Cerebellar nuclear complex (tissue), 1 donor: ENCODE results near the gene CIB4.

Source experiments
- DNase-seq, 2 experiments: peaks; one replicate each; lab custom pipeline; 2025; lab: John Stamatoyannopoulos, UW

Gene CIB4

GRCh38 chr2:26621469-26622199, 19.5 kb downstream of the CIB4 start:
- DNase-seq, result no peak

- no peak for DNase-seq
Measured at GRCh38 chr2:26620031-26620605, 21.0 kb downstream of the CIB4 start.

GRCh38 chr2:26619521-26619951, 21.6 kb downstream of the CIB4 start:
- no peak for DNase-seq

DNA sequence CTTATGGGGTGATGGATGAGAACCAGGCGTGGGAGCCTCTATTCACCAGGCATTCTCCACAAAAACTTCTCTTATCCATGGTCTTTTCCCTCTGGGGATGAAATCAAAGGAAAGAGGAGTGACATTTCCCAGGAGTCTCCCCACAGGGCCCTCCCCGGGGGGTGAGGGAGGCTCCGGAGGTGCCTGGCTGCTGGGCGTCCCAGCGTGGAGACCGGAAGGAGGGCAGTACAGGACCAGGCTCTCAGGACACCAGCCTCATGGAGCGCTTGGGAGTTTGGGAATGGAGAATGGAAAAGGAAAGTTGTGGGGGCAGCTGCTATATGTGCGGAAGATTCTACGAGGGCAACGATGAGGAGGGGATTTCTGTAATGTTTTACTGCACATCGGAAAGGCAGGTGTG, 22.1 kb downstream of the CIB4 start:
- no peak for DNase-seq

DNA sequence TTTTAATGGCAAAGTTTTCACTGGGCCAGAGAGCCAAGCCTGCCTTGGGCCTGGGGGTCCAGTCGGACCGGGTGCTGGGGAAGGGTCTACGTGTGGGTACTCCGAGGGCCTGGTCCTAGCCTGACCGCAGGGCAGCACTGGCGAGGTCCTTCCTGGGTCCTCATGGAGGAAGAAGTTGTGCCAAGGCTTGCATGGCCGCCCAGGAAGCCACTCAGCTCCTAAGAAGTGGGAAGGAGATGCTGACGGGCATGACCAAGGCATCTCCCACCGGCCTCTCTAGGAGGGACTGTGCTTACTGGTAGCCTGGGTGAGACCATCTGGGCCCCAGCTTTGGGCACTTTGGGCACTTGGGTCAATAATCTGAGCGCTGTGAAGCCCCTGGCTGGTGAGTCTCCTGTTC, 22.6 kb downstream of the CIB4 start:
- no peak for DNase-seq

GRCh38 chr2:26617588-26618083, 23.5 kb downstream of the CIB4 start:
- DNase-seq, result no peak

GRCh38 chr2:26616706-26617587, 24.2 kb downstream of the CIB4 start:
- no peak for DNase-seq

DNA sequence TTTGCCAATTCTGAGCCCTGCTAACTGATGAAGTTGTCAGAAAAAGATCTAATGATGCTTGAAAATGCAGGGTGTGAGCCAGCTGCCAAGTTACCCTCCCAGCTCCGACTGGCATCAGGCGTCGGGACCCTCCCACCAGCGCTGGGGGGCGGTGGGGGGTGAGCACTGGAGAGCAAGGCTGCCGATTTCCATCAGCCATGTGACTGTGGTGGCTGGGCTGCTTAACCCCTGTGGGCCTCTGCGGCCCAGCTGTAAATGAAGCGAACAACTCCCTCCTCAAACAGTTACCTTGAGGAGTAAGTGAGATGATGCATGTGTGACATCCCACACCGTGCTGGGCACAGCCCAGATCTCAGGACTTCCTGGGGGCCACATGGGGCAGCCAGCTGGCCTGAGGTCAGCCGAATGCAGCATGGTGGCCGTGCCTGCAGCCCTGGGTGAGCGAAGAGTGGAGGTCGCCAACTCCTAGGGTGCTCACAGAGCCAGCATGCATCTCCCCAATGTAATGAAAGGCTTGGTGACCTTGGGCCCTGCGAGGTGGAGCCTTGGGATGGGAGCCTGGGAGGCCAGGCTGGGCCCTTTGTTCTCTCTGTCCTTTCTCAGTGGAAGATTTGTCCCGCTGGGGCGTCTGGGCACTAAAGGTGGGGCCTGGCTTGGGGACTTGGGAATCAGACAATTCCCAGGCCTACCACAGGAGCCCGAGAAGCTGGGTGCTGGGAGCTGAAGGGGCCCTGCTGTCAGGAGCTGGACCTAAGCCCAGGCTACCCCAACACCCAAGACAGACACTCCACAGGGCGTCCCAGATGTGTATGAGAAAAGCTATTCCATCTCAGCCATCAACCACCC, 25.1 kb downstream of the CIB4 start:
- DNase-seq, result no peak

DNA sequence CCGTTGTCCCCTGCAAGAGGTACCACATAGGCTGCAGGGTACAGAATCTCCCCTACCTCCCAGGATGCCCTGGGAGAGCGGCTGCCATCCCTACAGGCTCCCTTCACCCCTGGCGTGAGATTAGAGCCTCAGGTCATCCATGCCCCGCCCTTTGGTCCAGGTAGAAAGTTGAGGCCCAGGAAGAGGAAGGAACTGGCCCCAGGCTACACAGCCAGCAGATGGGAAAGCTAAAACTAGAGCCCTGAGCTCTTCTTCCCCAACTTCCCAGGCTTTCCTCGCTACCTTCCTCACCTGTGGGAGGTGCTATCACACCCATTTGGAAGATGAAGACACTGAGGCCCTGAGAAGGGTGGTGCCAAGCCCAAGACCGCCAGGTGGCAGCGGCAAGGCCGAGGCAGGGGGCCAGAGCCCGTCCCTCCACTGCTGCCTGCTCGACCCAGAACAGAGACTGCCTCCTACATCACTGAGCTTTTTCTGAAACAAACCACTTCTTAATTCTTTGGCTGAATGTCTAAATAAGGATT, 25.8 kb downstream of the CIB4 start:
- DNase-seq, result no peak

GRCh38 chr2:26614216-26615138, 26.7 kb downstream of the CIB4 start:
- no peak for DNase-seq

- DNase-seq, result no peak
Measured at GRCh38 chr2:26613241-26614215, 27.6 kb downstream of the CIB4 start.

GRCh38 chr2:26612522-26613240, 28.5 kb downstream of the CIB4 start:
- no peak for DNase-seq

GRCh38 chr2:26612034-26612433, 29.1 kb downstream of the CIB4 start:
- DNase-seq, result no peak

DNA sequence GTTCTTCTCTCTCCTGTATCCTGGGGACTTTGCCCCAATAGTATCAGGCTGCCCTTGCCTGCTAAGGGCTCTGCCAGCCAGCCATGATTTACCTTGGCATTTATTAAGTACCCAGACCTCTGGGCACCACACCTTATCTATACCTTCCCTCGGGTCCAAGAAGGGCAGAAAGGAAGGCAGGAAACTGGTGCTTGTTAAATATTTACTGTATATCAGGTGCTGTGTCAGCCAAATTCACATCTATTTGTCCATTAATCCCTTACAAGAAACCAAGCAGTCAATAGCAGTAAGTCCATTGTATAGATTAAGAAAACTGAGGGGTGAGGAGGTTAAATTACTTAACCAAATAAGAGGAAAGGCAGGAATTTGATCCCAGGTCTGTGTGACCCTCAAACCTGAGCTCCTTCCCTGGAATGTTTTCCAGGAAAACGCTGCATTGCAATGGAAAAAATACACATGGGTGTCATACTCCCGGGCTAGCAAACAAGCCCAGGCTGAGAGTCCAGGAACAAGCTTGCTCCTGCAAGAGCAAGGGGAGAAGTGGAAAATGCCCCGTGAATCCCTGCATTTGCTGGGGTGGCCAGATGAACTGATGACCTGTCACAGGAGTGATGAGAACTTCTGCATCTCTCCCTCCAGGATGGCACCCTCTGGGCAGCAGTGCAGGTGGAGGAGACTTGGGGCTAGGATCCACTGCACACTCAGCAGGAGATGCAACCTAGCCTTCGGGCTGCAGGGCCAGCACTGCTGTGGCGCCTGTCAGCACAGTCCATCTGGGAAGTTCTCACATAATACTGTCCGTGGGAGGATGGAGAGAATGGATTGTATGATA, 30.4 kb downstream of the CIB4 start:
- DNase-seq, result no peak

DNA sequence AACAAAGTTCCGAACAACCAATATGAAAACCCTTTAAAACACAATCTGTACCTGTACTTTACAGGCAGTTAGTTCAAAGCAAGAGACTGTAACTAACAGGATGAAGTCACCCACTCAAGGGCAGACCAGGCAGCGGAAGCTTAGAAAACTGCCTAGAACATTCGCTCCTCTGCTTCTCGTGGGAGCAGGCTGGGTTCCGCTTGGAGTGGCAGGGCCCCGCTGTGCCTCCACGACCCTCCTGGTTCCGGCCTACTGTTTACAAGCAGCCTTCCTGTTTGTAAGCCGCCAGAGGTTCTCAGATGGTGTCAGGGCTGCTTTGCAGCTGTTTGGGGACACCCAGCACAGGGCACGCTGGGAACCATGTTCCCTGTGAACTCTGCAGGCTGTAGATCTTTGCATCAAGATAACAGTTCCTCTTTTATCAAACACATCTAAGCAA, 31.3 kb downstream of the CIB4 start:
- DNase-seq, result no peak

GRCh38 chr2:26609205-26609631, 31.9 kb downstream of the CIB4 start:
- DNase-seq, result no peak

- DNase-seq, result no peak
Measured at GRCh38 chr2:26608557-26608956, 32.6 kb downstream of the CIB4 start.
